ENCODE data around the gene OSTM1. TPM values are rescaled to one million over a fixed set of nuclear protein-coding genes. Genes with fewer than 3 reads are reported as not detected.
"Not testable (repeated sequence)": the region's sequence is repeated elsewhere in the genome, so short reads cannot be mapped to it uniquely, and the experiment has no call there.

Gene OSTM1
- total and polyA plus RNA-seq, 10 of the 15 experiments (the other 5 are each of a cell fraction or from before 2014, with no cell fraction given), result 3.0 to 17.1 (median 5.8) TPM

DNA sequence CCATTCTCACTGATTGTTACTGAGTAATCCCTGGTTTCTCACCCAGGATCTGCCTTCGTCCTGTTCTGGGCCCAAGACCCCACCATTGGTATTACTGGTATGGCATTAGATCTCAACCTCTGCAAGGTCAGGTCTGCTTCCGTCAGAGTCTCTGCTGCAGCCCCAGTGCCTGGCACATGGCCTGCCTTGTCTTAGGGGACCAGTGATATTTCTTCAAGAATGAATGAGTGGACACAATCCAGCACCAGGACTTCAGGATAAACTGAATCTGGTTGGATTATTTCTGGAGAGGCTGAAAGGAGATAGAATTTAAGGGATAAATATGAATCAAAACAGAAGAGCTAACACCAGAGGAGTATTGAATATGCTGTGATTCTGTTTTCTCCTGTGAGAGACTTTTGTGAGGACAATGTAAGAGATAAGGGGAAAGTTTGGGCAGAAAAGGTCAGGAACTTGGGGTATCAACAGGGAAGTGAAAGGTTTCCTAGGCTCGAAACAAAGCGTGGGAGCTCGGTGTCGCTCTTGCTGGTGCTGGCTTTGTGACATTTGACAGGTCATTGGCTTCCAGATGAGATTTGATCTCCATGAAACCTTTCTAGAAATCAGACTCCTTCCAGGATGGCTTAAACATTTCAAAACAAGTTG, 53.9 kb downstream of the OSTM1 start:
- TF ChIP-seq LARP7 (IDR thresholded peaks at IDR 0.05) (no peak), KDM1A (IDR thresholded peaks at IDR 0.05; ENCODE audit: borderline replicate concordance) (no peak), ESRRA (IDR thresholded peaks at IDR 0.05; ENCODE audit: low read length) (no peak)
- CTCF ChIA-PET, result no interaction called here
- FAIRE-seq, result no peak
- in situ Hi-C loops (cut with MboI), result no loop called here
- no peak for ATAC-seq
- no peaks in the 10 kb centered on the region for H4K20me1 ChIP-seq (ENCODE audit: control insufficient read depth, insufficient read depth)
- H3K4me1 ChIP-seq (ENCODE audit: control insufficient read depth, insufficient read depth, low read length), result no peaks in the 10 kb centered on the region
- H3K36me3 ChIP-seq (ENCODE audit: control insufficient read depth in 2 of 2, insufficient read depth in 2 of 2, low read length in 1 of 2), result no peaks in the 10 kb centered on the region
- no peak overlapping the region for H2AFZ ChIP-seq (ENCODE audit: control insufficient read depth, low read depth, low read length)
- intact Hi-C loops (cut with micrococcal nuclease; ENCODE audit: unreplicated experiment), result no loop called here
- no peak overlapping the region for H3K9ac ChIP-seq (ENCODE audit: control insufficient read depth, insufficient read depth, low read length)
- H3K27ac ChIP-seq (ENCODE audit: control insufficient read depth, insufficient read depth), result no peak overlapping the region
- SMC1A ChIA-PET (ENCODE audit: uncharacterized antibody, unreplicated experiment), result no interaction called here
- RAD21 ChIA-PET (ENCODE audit: unreplicated experiment), result no interaction called here
- no peak for DNase-seq (ENCODE audit: low read depth, low spot score)
- no peaks in the 10 kb centered on the region; the same call in 2 of the 3 replicates for H3K9me3 ChIP-seq (replicated peaks; ENCODE audit: control insufficient read depth, insufficient read depth, low read length)
- H3K27me3 ChIP-seq (replicated peaks in 1 of 2; ENCODE audit: control insufficient read depth in 2 of 2, insufficient read depth in 2 of 2, low read length in 1 of 2), result no peaks in the 10 kb centered on the region; a peak in 1 of 4 replicates
- no peak overlapping the region for H3K4me2 ChIP-seq (ENCODE audit: control insufficient read depth, insufficient read depth)
- H3K79me2 ChIP-seq (ENCODE audit: control insufficient read depth, insufficient read depth, low read length), result no peaks in the 10 kb centered on the region
- 51% methylated on average over 6 of the region's 6 CpGs for WGBS (ENCODE audit: insufficient coverage, insufficient replicate concordance, low lambda C conversion rate, missing lambda C conversion rate)
- BruUV-seq (replicated peaks), result no TSS peak
- H3K4me3 ChIP-seq, result no peak overlapping the region
- POLR2A ChIA-PET, result no interaction called here

DNA sequence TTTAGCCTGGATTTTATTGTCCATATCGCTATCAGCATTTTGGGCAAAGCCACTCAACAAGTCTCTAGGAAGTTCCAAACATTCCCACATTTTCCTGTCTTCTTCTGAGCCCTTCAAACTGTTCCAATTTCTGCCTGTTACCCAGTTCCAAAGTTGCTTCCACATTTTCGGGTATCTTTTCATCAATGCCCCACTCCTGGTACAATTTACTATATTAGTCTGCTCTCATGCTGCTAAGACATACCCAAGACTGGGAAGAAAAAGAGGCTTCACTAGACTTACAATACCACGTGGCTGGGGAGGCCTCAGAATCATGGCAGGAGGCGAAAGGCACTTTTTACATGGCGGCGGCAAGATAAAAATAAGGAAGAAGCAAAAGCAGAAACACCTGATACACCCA, 58.3 kb downstream of the OSTM1 start:
- WGBS (ENCODE audit: insufficient coverage, insufficient replicate concordance, low lambda C conversion rate, missing lambda C conversion rate), result 57% methylated on average over 6 of the region's 6 CpGs
- intact Hi-C loops (cut with micrococcal nuclease; ENCODE audit: unreplicated experiment); H3K27me3 ChIP-seq (replicated peaks in 1 of 2; ENCODE audit: control insufficient read depth in 2 of 2, insufficient read depth in 2 of 2, low read length in 1 of 2); H4K20me1 ChIP-seq (ENCODE audit: control insufficient read depth, insufficient read depth); RAD21 ChIA-PET (ENCODE audit: unreplicated experiment); SMC1A ChIA-PET (ENCODE audit: uncharacterized antibody, unreplicated experiment); BruUV-seq (replicated peaks); H3K4me2 ChIP-seq (ENCODE audit: control insufficient read depth, insufficient read depth); H3K4me1 ChIP-seq (ENCODE audit: control insufficient read depth, insufficient read depth, low read length); H3K4me3 ChIP-seq; in situ Hi-C loops (cut with MboI); H3K9ac ChIP-seq (ENCODE audit: control insufficient read depth, insufficient read depth, low read length); H2AFZ ChIP-seq (ENCODE audit: control insufficient read depth, low read depth, low read length); ATAC-seq; H3K27ac ChIP-seq (ENCODE audit: control insufficient read depth, insufficient read depth); H3K9me3 ChIP-seq (replicated peaks; ENCODE audit: control insufficient read depth, insufficient read depth, low read length); POLR2A ChIA-PET; FAIRE-seq; DNase-seq (ENCODE audit: low read depth, low spot score); CTCF ChIA-PET; H3K79me2 ChIP-seq (ENCODE audit: control insufficient read depth, insufficient read depth, low read length); H3K36me3 ChIP-seq (ENCODE audit: control insufficient read depth in 2 of 2, insufficient read depth in 2 of 2, low read length in 1 of 2): not testable (repeated sequence)
